Stimulated activated CD4-positive, alpha-beta T cell treated with anti-CD3 and anti-CD28 coated beads, Interleukin-4, amount 100 ng/mL, for 1 hour (primary cell): ENCODE results near the gene YWHAB.

Experiments used
- DNase-seq: peaks from one replicate; pipeline ENCODE4 v3.0.0-alpha.2; 2020

YWHAB gene

GRCh38 chr20:44917399-44917798 is 31.9 kb downstream of the YWHAB start:
- no peak for DNase-seq

- DNase-seq, result no peak
These were observed 32.8 kb downstream of the YWHAB start for GRCh38 chr20:44918342-44918741.

DNA sequence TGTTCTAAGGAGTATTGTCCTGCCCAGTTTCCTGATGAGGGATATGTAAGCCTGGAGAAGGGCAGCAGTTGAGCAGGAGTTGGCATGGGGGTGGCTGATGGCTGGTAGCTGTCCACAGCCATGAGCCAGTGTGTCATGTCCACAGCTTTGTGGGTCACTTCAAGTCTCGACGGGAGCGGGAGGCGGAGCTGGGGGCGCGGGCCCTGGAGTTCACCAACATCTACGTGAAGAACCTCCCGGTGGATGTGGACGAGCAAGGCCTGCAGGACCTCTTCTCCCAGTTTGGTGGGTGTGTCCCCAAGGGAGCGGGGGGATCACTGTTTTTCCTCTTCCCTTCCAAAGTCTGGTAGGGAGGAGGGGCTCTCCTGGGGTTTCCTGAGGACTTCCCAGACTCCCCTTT is 33.3 kb downstream of the YWHAB start:
- no peak for DNase-seq

DNA sequence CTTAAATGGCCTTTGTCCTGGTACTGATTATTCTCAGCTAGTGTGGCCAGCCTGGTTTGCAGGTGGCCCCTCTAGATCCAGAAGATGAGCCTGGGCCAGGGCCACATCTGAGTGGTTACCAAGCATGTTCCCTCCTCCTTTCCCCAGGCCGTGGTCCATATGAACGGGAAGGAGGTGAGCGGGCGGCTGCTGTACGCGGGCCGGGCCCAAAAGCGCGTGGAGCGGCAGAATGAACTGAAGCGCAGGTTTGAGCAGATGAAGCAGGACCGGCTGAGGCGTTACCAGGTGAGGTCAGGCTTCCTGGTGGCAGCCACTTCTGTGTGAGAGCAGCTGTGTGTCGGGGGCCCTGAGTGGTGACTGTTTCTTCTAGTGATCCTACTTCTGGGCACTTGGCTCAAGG is 35.9 kb downstream of the YWHAB start:
- no peak for DNase-seq

DNA sequence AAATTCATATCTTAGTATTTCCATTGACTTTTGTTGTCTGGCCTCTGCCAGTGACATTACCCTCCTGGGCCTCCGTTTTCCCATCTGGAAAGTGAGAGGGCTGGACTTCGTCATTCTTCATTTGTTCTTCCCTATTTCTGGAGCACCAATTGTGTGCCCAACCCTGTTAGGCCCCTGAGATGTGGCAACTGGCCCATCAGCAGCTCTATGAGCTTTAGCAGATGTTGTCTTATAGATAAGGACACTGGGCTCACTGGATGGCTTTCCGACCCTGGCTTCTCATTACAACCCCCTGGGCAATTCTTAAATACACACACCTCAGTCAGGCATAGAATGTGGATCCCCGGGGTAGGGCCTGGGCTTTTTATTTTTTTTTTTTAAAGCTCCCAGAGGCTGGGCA is 39.0 kb downstream of the YWHAB start:
- no peak for DNase-seq

- DNase-seq, result no peak
These were observed 43.1 kb downstream of the YWHAB start for GRCh38 chr20:44928595-44928994.

DNA sequence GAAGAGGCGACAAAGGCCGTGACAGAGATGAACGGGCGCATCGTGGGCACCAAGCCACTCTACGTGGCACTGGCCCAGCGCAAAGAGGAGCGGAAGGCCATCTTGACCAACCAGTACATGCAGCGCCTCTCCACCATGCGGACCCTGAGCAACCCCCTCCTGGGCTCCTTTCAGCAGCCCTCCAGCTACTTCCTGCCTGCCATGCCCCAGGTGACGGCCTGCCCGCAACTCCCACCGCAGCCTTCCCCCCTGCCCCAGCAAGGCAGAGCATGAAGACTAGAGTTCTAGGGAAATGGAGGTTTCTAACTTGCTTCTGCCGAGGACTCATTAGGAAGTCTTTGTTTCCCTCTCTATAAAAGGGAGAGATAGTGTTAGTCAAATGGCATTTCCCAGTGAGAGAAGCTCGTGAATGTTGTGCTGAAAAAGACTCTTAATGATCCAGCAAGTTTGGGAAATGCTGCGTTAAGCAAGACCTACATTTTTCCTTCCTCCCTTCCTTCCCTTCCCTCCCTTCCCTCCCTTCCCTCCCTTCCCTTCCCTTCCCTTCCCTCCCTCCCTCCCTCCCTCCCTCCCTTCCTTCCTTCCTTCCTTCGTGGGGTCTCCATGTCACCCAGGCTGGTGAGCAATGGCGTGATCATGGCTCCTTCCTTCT is 45.1 kb downstream of the YWHAB start:
- no peak for DNase-seq

DNA sequence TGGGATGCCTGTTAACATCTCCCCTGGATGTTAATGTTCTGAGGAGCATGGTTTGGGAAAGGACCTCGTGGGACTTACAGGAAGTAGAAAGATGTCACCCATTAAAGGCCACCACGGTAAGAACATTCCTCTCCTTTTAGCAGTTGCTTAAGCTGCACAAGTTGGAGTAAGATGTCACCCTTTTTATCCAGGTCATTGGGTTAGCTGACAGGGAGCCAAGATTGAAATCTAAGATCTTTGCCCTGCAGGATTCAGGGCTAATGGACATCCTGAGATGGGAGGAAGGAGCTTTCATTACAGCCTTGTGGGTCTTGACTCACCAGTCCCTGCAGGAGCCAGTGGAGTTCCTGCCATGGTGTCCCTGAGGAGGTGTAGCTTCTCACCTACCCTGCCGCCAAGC is 46.4 kb downstream of the YWHAB start:
- no peak for DNase-seq

GRCh38 chr20:44932916-44933315 is 47.4 kb downstream of the YWHAB start:
- no peak for DNase-seq

DNA sequence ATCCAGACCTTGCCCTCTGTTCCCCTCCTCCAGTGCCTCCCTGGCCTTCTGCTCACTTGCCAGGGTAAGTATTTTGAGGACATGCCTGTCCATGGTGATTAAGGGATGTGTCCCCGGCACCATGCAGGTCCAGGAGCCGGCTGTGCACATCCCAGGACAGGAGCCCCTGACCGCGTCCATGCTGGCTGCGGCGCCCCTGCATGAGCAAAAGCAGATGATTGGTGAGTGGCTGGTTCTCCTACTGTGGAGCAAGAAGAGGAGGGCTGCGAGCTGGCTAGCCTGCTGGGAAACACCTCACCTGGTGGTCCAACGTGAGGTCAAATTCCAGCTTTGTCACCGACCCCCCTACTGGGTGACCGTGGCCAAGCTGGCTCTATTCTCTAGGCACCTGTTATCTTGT is 51.0 kb downstream of the YWHAB start:
- DNase-seq, result no peak

- DNase-seq, result no peak
These were observed 53.1 kb downstream of the YWHAB start for GRCh38 chr20:44938637-44939036.

- no peak for DNase-seq
These were observed 55.7 kb downstream of the YWHAB start for GRCh38 chr20:44941120-44941691.

- no peak for DNase-seq
These were observed 56.9 kb downstream of the YWHAB start for GRCh38 chr20:44942264-44942973.

- no peak for DNase-seq
These were observed 58.3 kb downstream of the YWHAB start for GRCh38 chr20:44943828-44944227.

DNA sequence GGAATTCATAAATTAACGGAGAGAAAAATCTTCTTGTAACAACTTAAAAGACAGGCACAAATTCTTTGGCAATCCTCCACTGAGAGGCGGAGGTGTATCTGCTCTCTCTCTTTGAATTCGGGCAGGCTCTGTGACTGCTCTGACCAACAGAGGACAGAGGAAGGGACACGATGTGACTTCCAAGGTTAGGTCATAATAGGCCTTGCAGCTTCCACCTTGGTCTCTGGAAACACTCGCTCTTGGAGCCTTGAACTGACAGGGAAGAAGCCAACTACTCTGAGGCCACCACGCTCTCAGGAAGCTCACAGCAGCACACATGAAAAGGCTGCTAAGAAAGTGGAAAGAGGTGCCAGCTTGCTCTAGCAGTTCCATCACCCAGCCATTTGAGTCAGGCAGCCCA is 59.8 kb downstream of the YWHAB start:
- DNase-seq, result no peak

DNA sequence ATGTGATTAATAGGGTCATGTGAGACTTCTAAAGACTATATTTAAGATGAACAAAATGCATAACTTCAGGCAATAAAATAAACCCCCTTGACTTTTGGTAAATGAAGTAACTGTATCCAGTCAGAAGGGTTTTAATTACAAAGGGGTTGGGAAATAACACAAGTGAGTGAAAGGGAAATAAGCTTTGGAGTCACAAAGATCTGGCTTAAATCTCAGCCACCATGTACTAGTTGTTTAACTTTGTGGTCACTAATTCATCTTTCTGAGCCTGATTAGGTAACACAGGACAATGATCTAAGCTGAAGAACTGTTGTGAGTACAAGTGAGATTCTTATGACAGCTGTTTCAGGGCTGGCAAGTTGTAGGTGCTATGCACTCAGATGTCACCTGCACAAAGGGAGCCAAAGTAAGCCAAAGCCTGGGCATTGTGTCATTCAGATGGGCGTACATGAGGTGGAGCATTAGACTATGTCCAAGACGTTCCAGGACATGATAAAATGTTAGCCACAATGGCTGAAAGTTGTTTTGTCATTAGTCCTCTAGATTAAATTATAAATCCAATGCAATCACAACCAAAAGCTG is 60.9 kb downstream of the YWHAB start:
- no peak for DNase-seq

GRCh38 chr20:44948107-44948506 is 62.6 kb downstream of the YWHAB start:
- DNase-seq, result no peak

GRCh38 chr20:44948513-44948912 is 63.0 kb downstream of the YWHAB start:
- DNase-seq, result no peak

GRCh38 chr20:44950368-44950767 is 64.9 kb downstream of the YWHAB start:
- DNase-seq, result no peak

DNA sequence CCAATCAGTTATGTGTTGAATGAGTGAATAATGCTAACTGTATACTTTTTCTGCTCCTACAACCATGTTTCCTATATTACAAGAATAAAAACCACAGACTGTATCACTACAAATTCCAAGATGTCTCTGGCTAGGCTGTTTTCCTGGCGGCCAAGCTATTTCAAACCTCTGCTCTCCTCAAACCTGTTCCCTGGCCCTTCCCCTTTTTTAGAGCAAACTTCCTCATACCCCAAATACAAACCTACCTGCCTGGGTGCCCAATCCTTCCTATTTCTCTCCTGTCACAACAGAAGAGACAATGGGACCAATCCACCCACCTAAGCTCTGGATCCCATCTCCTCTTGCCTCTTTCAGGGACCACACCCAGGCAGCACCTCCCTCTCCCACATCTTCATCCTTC is 67.2 kb downstream of the YWHAB start:
- no peak for DNase-seq

GRCh38 chr20:44954211-44954610 is 68.7 kb downstream of the YWHAB start:
- DNase-seq, result no peak

DNA sequence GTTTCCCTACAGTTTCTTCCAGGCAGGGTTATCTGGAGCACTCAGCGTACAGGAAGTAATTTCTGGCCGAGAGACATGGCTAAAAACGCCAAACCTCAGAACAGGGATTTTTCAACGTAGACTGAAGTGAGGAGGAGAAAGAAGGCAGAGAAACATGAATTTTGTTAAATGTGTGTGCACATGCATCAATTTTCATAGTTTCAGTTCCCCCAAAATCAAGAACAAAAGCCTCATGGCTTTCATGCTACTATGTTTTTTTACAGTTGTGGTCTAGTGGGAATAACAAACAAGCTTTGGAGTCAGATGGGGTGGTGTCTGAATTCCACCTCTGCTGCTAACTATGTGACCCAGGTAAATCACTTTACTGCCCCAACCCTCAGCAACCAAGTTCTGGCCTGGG is 69.8 kb downstream of the YWHAB start:
- DNase-seq, result no peak

- DNase-seq, result no peak
These were observed 70.9 kb downstream of the YWHAB start for GRCh38 chr20:44956410-44956809.
